ENCODE data around the gene COL26A1. TPM values are rescaled to one million over a fixed set of nuclear protein-coding genes. Genes with fewer than 3 reads are reported as not detected.
A peak's percentile ranks its signal among the peaks of the same experiment; 100 is the strongest.

Gene COL26A1
- total RNA-seq, 1 donor from 2014 or later: 66.2 TPM

- Mint-ChIP-seq H3K27ac (ENCODE audit: unreplicated experiment) (peak overlapping the region; percentile 100), H3K4me1 (ENCODE audit: low read depth, unreplicated experiment) (peaks cover 22% of the 10 kb centered on the region), H3K4me3 (ENCODE audit: unreplicated experiment) (peak overlapping the region; percentile 78), H3K27me3 (ENCODE audit: unreplicated experiment) (peaks cover 15% of the 10 kb centered on the region), H3K9me3 (ENCODE audit: unreplicated experiment) (peaks cover 14% of the 10 kb centered on the region), H3K36me3 (ENCODE audit: unreplicated experiment) (no peaks in the 10 kb centered on the region)
- peak; percentile 94 for DNase-seq
- no peak for TF ChIP-seq CTCF (IDR thresholded peaks at IDR 0.05; ENCODE audit: partially characterized antibody, unreplicated experiment)
These were observed 24.0 kb downstream of the COL26A1 start for GRCh38 chr7:101386558-101387231.

GRCh38 chr7:101390901-101391301 lies 28.2 kb downstream of the COL26A1 start:
- H3K9me3 Mint-ChIP-seq (ENCODE audit: unreplicated experiment): peaks cover 12% of the 10 kb centered on the region
- H3K4me1 Mint-ChIP-seq (ENCODE audit: low read depth, unreplicated experiment): peaks cover 27% of the 10 kb centered on the region
- TF ChIP-seq CTCF (IDR thresholded peaks at IDR 0.05; ENCODE audit: partially characterized antibody, unreplicated experiment): no peak
- H3K27ac Mint-ChIP-seq (ENCODE audit: unreplicated experiment): peak overlapping the region; percentile 99
- peak; percentile 79 for DNase-seq
- H3K4me3 Mint-ChIP-seq (ENCODE audit: unreplicated experiment): peak overlapping the region; percentile 79
- no peaks in the 10 kb centered on the region for H3K36me3 Mint-ChIP-seq (ENCODE audit: unreplicated experiment)
- H3K27me3 Mint-ChIP-seq (ENCODE audit: unreplicated experiment): peaks cover 12% of the 10 kb centered on the region

GRCh38 chr7:101391991-101392390 lies 29.3 kb downstream of the COL26A1 start:
- peaks cover 6% of the 10 kb centered on the region for H3K9me3 Mint-ChIP-seq (ENCODE audit: unreplicated experiment)
- peaks cover 23% of the 10 kb centered on the region for H3K4me1 Mint-ChIP-seq (ENCODE audit: low read depth, unreplicated experiment)
- H3K36me3 Mint-ChIP-seq (ENCODE audit: unreplicated experiment): no peaks in the 10 kb centered on the region
- DNase-seq: no peak
- H3K27ac Mint-ChIP-seq (ENCODE audit: unreplicated experiment): peak overlapping the region; percentile 99
- peaks cover 6% of the 10 kb centered on the region for H3K27me3 Mint-ChIP-seq (ENCODE audit: unreplicated experiment)
- no peak for TF ChIP-seq CTCF (IDR thresholded peaks at IDR 0.05; ENCODE audit: partially characterized antibody, unreplicated experiment)
- peak overlapping the region; percentile 71 for H3K4me3 Mint-ChIP-seq (ENCODE audit: unreplicated experiment)

- no peak overlapping the region for H3K27ac Mint-ChIP-seq (ENCODE audit: unreplicated experiment)
- H3K4me1 Mint-ChIP-seq (ENCODE audit: low read depth, unreplicated experiment): peaks cover 26% of the 10 kb centered on the region
- peaks cover 6% of the 10 kb centered on the region for H3K27me3 Mint-ChIP-seq (ENCODE audit: unreplicated experiment)
- peaks cover 8% of the 10 kb centered on the region for H3K9me3 Mint-ChIP-seq (ENCODE audit: unreplicated experiment)
- no peaks in the 10 kb centered on the region for H3K36me3 Mint-ChIP-seq (ENCODE audit: unreplicated experiment)
- no peak for DNase-seq
- no peak for TF ChIP-seq CTCF (IDR thresholded peaks at IDR 0.05; ENCODE audit: partially characterized antibody, unreplicated experiment)
- no peak overlapping the region for H3K4me3 Mint-ChIP-seq (ENCODE audit: unreplicated experiment)
These were observed 31.2 kb downstream of the COL26A1 start for GRCh38 chr7:101393865-101394264.

GRCh38 chr7:101395376-101395775 lies 32.7 kb downstream of the COL26A1 start:
- DNase-seq: no peak
- Mint-ChIP-seq H3K4me3 (ENCODE audit: unreplicated experiment) (no peak overlapping the region), H3K36me3 (ENCODE audit: unreplicated experiment) (no peaks in the 10 kb centered on the region), H3K9me3 (ENCODE audit: unreplicated experiment) (peaks cover 6% of the 10 kb centered on the region), H3K27ac (ENCODE audit: unreplicated experiment) (no peak overlapping the region), H3K27me3 (ENCODE audit: unreplicated experiment) (peaks cover 6% of the 10 kb centered on the region), H3K4me1 (ENCODE audit: low read depth, unreplicated experiment) (peaks cover 22% of the 10 kb centered on the region)
- no peak for TF ChIP-seq CTCF (IDR thresholded peaks at IDR 0.05; ENCODE audit: partially characterized antibody, unreplicated experiment)

Data from glutamatergic neuron (in vitro differentiated cells).